DOHH2 (cell line): ENCODE results near the gene TTC39A.

Experiments
- CTCF ChIP-seq: fragments of 200-600 bp; sonication (generic); IDR thresholded peaks from one replicate; pipeline ENCODE4 v1.5.1; 2014; ENCODE audit warnings: antibody characterized with exemption, mild to moderate bottlenecking, low read depth, low read length; ENCODE audit not compliant: poor library complexity, severe bottlenecking
- EZH2phosphoT487 ChIP-seq: fragments of 200-600 bp; sonication (generic); IDR thresholded peaks from 2 replicates; pipeline ENCODE4 v1.6.1; 2017; ENCODE audit warnings: borderline replicate concordance, mild to moderate bottlenecking, antibody characterized with exemption, low read length, moderate library complexity, mixed read lengths

- TF ChIP-seq CTCF = no peak
- no peak for TF ChIP-seq EZH2phosphoT487
Observed at GRCh38 chr1:51293898-51294515, 36.4 kb downstream of the TTC39A start.
